ENCODE data around the gene ERC1.

The ERC1 gene

GRCh38 chr12:1497161-1497560 is 506.1 kb downstream of the ERC1 start:
- Histone ChIP-seq H3K9me3 (ENCODE audit: control insufficient read depth, low read depth, low read length) (no peaks in the 10 kb centered on the region), H3K27me3 (ENCODE audit: control insufficient read depth, insufficient read depth, low read length) (no peaks in the 10 kb centered on the region), H3K4me3 (ENCODE audit: low read length) (no peak overlapping the region), H3K36me3 (ENCODE audit: control insufficient read depth, low read depth, low read length) (no peaks in the 10 kb centered on the region), H3K4me1 (ENCODE audit: control insufficient read depth, low read depth, low read length) (no peaks in the 10 kb centered on the region), H3K27ac (ENCODE audit: low read length) (no peak overlapping the region), H3K9ac (ENCODE audit: low read length) (no peak overlapping the region)

GRCh38 chr12:1498199-1498740 is 507.2 kb downstream of the ERC1 start:
- H3K9ac ChIP-seq (ENCODE audit: low read length) = no peak overlapping the region
- H3K36me3 ChIP-seq (ENCODE audit: control insufficient read depth, low read depth, low read length) = no peaks in the 10 kb centered on the region
- H3K4me1 ChIP-seq (ENCODE audit: control insufficient read depth, low read depth, low read length) = no peaks in the 10 kb centered on the region
- H3K27ac ChIP-seq (ENCODE audit: low read length) = no peak overlapping the region
- no peaks in the 10 kb centered on the region for H3K27me3 ChIP-seq (ENCODE audit: control insufficient read depth, insufficient read depth, low read length)
- no peaks in the 10 kb centered on the region for H3K9me3 ChIP-seq (ENCODE audit: control insufficient read depth, low read depth, low read length)
- no peak overlapping the region for H3K4me3 ChIP-seq (ENCODE audit: low read length)

- H3K9me3 ChIP-seq (ENCODE audit: control insufficient read depth, low read depth, low read length) = no peaks in the 10 kb centered on the region
- H3K4me3 ChIP-seq (ENCODE audit: low read length) = no peak overlapping the region
- no peak overlapping the region for H3K9ac ChIP-seq (ENCODE audit: low read length)
- H3K27ac ChIP-seq (ENCODE audit: low read length) = no peak overlapping the region
- no peaks in the 10 kb centered on the region for H3K27me3 ChIP-seq (ENCODE audit: control insufficient read depth, insufficient read depth, low read length)
- no peaks in the 10 kb centered on the region for H3K4me1 ChIP-seq (ENCODE audit: control insufficient read depth, low read depth, low read length)
- H3K36me3 ChIP-seq (ENCODE audit: control insufficient read depth, low read depth, low read length) = no peaks in the 10 kb centered on the region
Measured at GRCh38 chr12:1499351-1499750, 508.3 kb downstream of the ERC1 start.

GRCh38 chr12:1500095-1500801 is 509.2 kb downstream of the ERC1 start:
- Histone ChIP-seq H3K9ac (ENCODE audit: low read length) (no peak overlapping the region), H3K9me3 (ENCODE audit: control insufficient read depth, low read depth, low read length) (no peaks in the 10 kb centered on the region), H3K27me3 (ENCODE audit: control insufficient read depth, insufficient read depth, low read length) (no peaks in the 10 kb centered on the region), H3K4me3 (ENCODE audit: low read length) (no peak overlapping the region), H3K36me3 (ENCODE audit: control insufficient read depth, low read depth, low read length) (no peaks in the 10 kb centered on the region), H3K4me1 (ENCODE audit: control insufficient read depth, low read depth, low read length) (no peaks in the 10 kb centered on the region), H3K27ac (ENCODE audit: low read length) (no peak overlapping the region)

GRCh38 chr12:1501001-1501400 is 510.0 kb downstream of the ERC1 start:
- Histone ChIP-seq H3K4me3 (ENCODE audit: low read length) (no peak overlapping the region), H3K4me1 (ENCODE audit: control insufficient read depth, low read depth, low read length) (no peaks in the 10 kb centered on the region), H3K36me3 (ENCODE audit: control insufficient read depth, low read depth, low read length) (no peaks in the 10 kb centered on the region)

GRCh38 chr12:1501695-1502378 is 510.8 kb downstream of the ERC1 start:
- Histone ChIP-seq H3K9ac (ENCODE audit: low read length) (no peak overlapping the region), H3K4me1 (ENCODE audit: control insufficient read depth, low read depth, low read length) (no peaks in the 10 kb centered on the region), H3K27ac (ENCODE audit: low read length) (no peak overlapping the region)

More at GRCh38 chr12:1501001-1501400, 510.0 kb downstream of the ERC1 start:
- Histone ChIP-seq H3K27me3 (ENCODE audit: control insufficient read depth, insufficient read depth, low read length) (no peaks in the 10 kb centered on the region), H3K9ac (ENCODE audit: low read length) (no peak overlapping the region), H3K27ac (ENCODE audit: low read length) (no peak overlapping the region), H3K9me3 (ENCODE audit: control insufficient read depth, low read depth, low read length) (no peaks in the 10 kb centered on the region)

GRCh38 chr12:1502379-1502720 is 511.3 kb downstream of the ERC1 start:
- H3K27me3 ChIP-seq (ENCODE audit: control insufficient read depth, insufficient read depth, low read length) = no peaks in the 10 kb centered on the region
- H3K9me3 ChIP-seq (ENCODE audit: control insufficient read depth, low read depth, low read length) = no peaks in the 10 kb centered on the region
- H3K9ac ChIP-seq (ENCODE audit: low read length) = no peak overlapping the region
- no peak overlapping the region for H3K4me3 ChIP-seq (ENCODE audit: low read length)
- H3K4me1 ChIP-seq (ENCODE audit: control insufficient read depth, low read depth, low read length) = no peaks in the 10 kb centered on the region
- no peaks in the 10 kb centered on the region for H3K36me3 ChIP-seq (ENCODE audit: control insufficient read depth, low read depth, low read length)
- H3K27ac ChIP-seq (ENCODE audit: low read length) = no peak overlapping the region

More at GRCh38 chr12:1501695-1502378, 510.8 kb downstream of the ERC1 start:
- Histone ChIP-seq H3K36me3 (ENCODE audit: control insufficient read depth, low read depth, low read length) (no peaks in the 10 kb centered on the region), H3K27me3 (ENCODE audit: control insufficient read depth, insufficient read depth, low read length) (no peaks in the 10 kb centered on the region), H3K9me3 (ENCODE audit: control insufficient read depth, low read depth, low read length) (no peaks in the 10 kb centered on the region), H3K4me3 (ENCODE audit: low read length) (no peak overlapping the region)

- Histone ChIP-seq H3K27ac (ENCODE audit: low read length) (no peak overlapping the region), H3K4me1 (ENCODE audit: control insufficient read depth, low read depth, low read length) (no peaks in the 10 kb centered on the region)
Measured at GRCh38 chr12:1502831-1503230, 511.8 kb downstream of the ERC1 start.

GRCh38 chr12:1503281-1503711 is 512.3 kb downstream of the ERC1 start:
- H3K27ac ChIP-seq (ENCODE audit: low read length) = no peak overlapping the region
- H3K4me3 ChIP-seq (ENCODE audit: low read length) = no peak overlapping the region
- no peak overlapping the region for H3K9ac ChIP-seq (ENCODE audit: low read length)
- no peaks in the 10 kb centered on the region for H3K4me1 ChIP-seq (ENCODE audit: control insufficient read depth, low read depth, low read length)
- no peaks in the 10 kb centered on the region for H3K27me3 ChIP-seq (ENCODE audit: control insufficient read depth, insufficient read depth, low read length)
- no peaks in the 10 kb centered on the region for H3K9me3 ChIP-seq (ENCODE audit: control insufficient read depth, low read depth, low read length)
- H3K36me3 ChIP-seq (ENCODE audit: control insufficient read depth, low read depth, low read length) = no peaks in the 10 kb centered on the region

More at GRCh38 chr12:1502831-1503230, 511.8 kb downstream of the ERC1 start:
- H3K9ac ChIP-seq (ENCODE audit: low read length) = no peak overlapping the region
- H3K27me3 ChIP-seq (ENCODE audit: control insufficient read depth, insufficient read depth, low read length) = no peaks in the 10 kb centered on the region
- no peaks in the 10 kb centered on the region for H3K9me3 ChIP-seq (ENCODE audit: control insufficient read depth, low read depth, low read length)
- no peaks in the 10 kb centered on the region for H3K36me3 ChIP-seq (ENCODE audit: control insufficient read depth, low read depth, low read length)
- H3K4me3 ChIP-seq (ENCODE audit: low read length) = no peak overlapping the region

- H3K9ac ChIP-seq (ENCODE audit: low read length) = no peak overlapping the region
Measured at GRCh38 chr12:1504304-1504894, 513.4 kb downstream of the ERC1 start.

GRCh38 chr12:1504895-1505311 is 513.9 kb downstream of the ERC1 start:
- H3K27ac ChIP-seq (ENCODE audit: low read length) = no peak overlapping the region
- no peak overlapping the region for H3K4me3 ChIP-seq (ENCODE audit: low read length)

More at GRCh38 chr12:1504304-1504894, 513.4 kb downstream of the ERC1 start:
- Histone ChIP-seq H3K36me3 (ENCODE audit: control insufficient read depth, low read depth, low read length) (no peaks in the 10 kb centered on the region), H3K27me3 (ENCODE audit: control insufficient read depth, insufficient read depth, low read length) (no peaks in the 10 kb centered on the region), H3K27ac (ENCODE audit: low read length) (no peak overlapping the region), H3K4me1 (ENCODE audit: control insufficient read depth, low read depth, low read length) (no peaks in the 10 kb centered on the region), H3K9me3 (ENCODE audit: control insufficient read depth, low read depth, low read length) (no peaks in the 10 kb centered on the region), H3K4me3 (ENCODE audit: low read length) (no peak overlapping the region)

More at GRCh38 chr12:1504895-1505311, 513.9 kb downstream of the ERC1 start:
- Histone ChIP-seq H3K9me3 (ENCODE audit: control insufficient read depth, low read depth, low read length) (no peaks in the 10 kb centered on the region), H3K9ac (ENCODE audit: low read length) (no peak overlapping the region), H3K4me1 (ENCODE audit: control insufficient read depth, low read depth, low read length) (no peaks in the 10 kb centered on the region), H3K36me3 (ENCODE audit: control insufficient read depth, low read depth, low read length) (no peaks in the 10 kb centered on the region), H3K27me3 (ENCODE audit: control insufficient read depth, insufficient read depth, low read length) (no peaks in the 10 kb centered on the region)

All from iPS-18a (cell line).